Measurements from ENCODE around the gene DCUN1D1.

DNA sequence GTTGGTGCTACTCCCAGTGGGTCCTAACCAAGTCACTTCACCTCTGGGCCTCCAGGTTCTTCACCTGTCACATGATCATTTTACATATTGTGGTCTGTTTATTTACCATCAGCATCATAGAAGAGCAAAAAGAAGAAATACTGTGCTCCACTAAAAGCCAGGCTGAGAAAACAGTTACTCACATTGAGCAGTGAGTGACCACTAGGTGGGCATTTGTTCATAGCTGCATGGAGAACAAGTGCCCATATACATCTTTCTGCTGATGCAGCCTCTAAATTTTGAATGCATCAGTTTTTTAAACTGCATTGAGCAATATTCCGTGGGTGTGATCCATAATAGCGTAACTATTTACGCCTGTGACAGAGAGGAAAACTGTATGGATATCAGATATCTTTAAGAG, 76.2 kb downstream of the DCUN1D1 start:
- TF ChIP-seq BHLHE40 (IDR thresholded peaks at IDR 0.05; ENCODE audit: borderline replicate concordance) (no peak), L3MBTL2 (conservative IDR thresholded peaks at IDR 0.05) (no peak), ELF4 (IDR thresholded peaks at IDR 0.05) (no peak)
